NT2/D1 (cell line): ENCODE results near the gene SMCR8.

Experiments
- SUZ12 ChIP-seq: IDR thresholded peaks from 2 replicates; pipeline ENCODE4 v1.6.1; 2011; ENCODE audit not compliant: insufficient read length, insufficient read depth; ENCODE audit errors: extremely low read depth
- YY1 ChIP-seq: IDR thresholded peaks from 2 replicates; pipeline ENCODE4 v1.6.1; 2011; ENCODE audit not compliant: insufficient read length, insufficient read depth
- ZNF274 ChIP-seq: IDR thresholded peaks from 2 replicates; pipeline ENCODE4 v1.6.1; 2011; ENCODE audit warnings: mild to moderate bottlenecking, low read depth, low read length

- TF ChIP-seq ZNF274 (no peak), YY1 (no peak), SUZ12 (no peak)
Observed at GRCh38 chr17:18323007-18323406, 7.9 kb downstream of the SMCR8 start.
